Omental fat pad (tissue), 4 donors: Measurements from ENCODE around the gene NSUN7. TPM values are rescaled to one million over a fixed set of nuclear protein-coding genes. Genes with fewer than 3 reads are reported as not detected.

Source experiments
- ATAC-seq: fragments of 150-250 bp; one replicate; pipeline ENCODE4 v1.9.1; 2016; ENCODE audit warnings: mild to moderate bottlenecking, moderate library complexity; ENCODE audit not compliant: low FRiP score
- DNase-seq: peaks from one replicate; pipeline ENCODE4 v3.0.0-alpha.2; 2019; ENCODE audit warnings: low spot score
- CTCF ChIP-seq, 3 donors: fragments of 450-650 bp; IDR thresholded peaks; one replicate each; pipeline ENCODE4 v1.5.1; 2016 to 2017; ENCODE audit warnings: antibody characterized with exemption in 3 of 3, mild to moderate bottlenecking in 3 of 3, moderate library complexity in 2 of 3
- total RNA-seq, 4 donors: library from RNA; depleted of rRNA; stranded (reverse); fragments of >200 nt; gene quantifications; one replicate each; pipeline ENCODE4 v1.1.0, GENCODE V29; 2016

Gene NSUN7
- total RNA-seq, 4 donors from 2014 or later = 1.1 to 6.0 (median 1.3) TPM

- DNase-seq (no peak), ATAC-seq (no peak)
- no peak for TF ChIP-seq CTCF (IDR thresholded peaks at IDR 0.05)
Measured at GRCh38 chr4:40750461-40751258, 905 bp downstream of the NSUN7 start.

- DNase-seq (no peak), ATAC-seq (no peak)
- no peak for TF ChIP-seq CTCF (IDR thresholded peaks at IDR 0.05)
Measured at GRCh38 chr4:40755616-40756015, 5.9 kb downstream of the NSUN7 start.

- DNase-seq (no peak), ATAC-seq (no peak)
- no peak for TF ChIP-seq CTCF (IDR thresholded peaks at IDR 0.05)
Measured at GRCh38 chr4:40763228-40763716, 13.5 kb downstream of the NSUN7 start.

- TF ChIP-seq CTCF (IDR thresholded peaks at IDR 0.05) = no peak
- DNase-seq = no peak
- ATAC-seq = no peak
Measured at GRCh38 chr4:40769266-40769665, 19.5 kb downstream of the NSUN7 start.

- no peak for TF ChIP-seq CTCF (IDR thresholded peaks at IDR 0.05)
- DNase-seq (no peak), ATAC-seq (no peak)
Measured at GRCh38 chr4:40778090-40778489, 28.3 kb downstream of the NSUN7 start.

GRCh38 chr4:40782876-40783275 is 33.1 kb downstream of the NSUN7 start:
- TF ChIP-seq CTCF (IDR thresholded peaks at IDR 0.05) = no peak
- DNase-seq (no peak), ATAC-seq (no peak)

- no peak for DNase-seq
- ATAC-seq = no peak
- TF ChIP-seq CTCF (IDR thresholded peaks at IDR 0.05) = no peak
Measured at GRCh38 chr4:40785727-40786126, 36.0 kb downstream of the NSUN7 start.
